Bronchial epithelial cell (primary cell): Measurements from ENCODE around the gene HLA-DQB1. TPM values are rescaled to one million over a fixed set of nuclear protein-coding genes. Genes with fewer than 3 reads are reported as not detected.
"Not testable (repeated sequence)": the region's sequence is repeated elsewhere in the genome, so short reads cannot be mapped to it uniquely, and the experiment has no call there.

ENCODE experiments used
- DNase-seq: peaks from one replicate; pipeline ENCODE4 v3.0.0-alpha.2; 2010; ENCODE audit warnings: low read depth
- FAIRE-seq: peaks from 2 replicates; lab custom pipeline; 2011; peaks lifted over from hg19 to GRCh38; lab: Jason Lieb, UNC
- H3K27me3 ChIP-seq: 2 replicates; pipeline ENCODE4 v1.5.1; 2011; ENCODE audit warnings: low read length; ENCODE audit not compliant: control insufficient read depth, insufficient read depth
- H3K36me3 ChIP-seq: 2 replicates; pipeline ENCODE4 v1.5.1; 2011; ENCODE audit warnings: low read length; ENCODE audit not compliant: control insufficient read depth, insufficient read depth
- H3K4me3 ChIP-seq: 2 replicates; pipeline ENCODE4 v1.5.1; 2011; ENCODE audit warnings: mild to moderate bottlenecking, low read depth, low read length, control low read depth
- CTCF ChIP-seq: IDR thresholded peaks from 2 replicates; pipeline ENCODE4 v1.5.1; 2011; ENCODE audit warnings: mild to moderate bottlenecking, moderate library complexity, low read length, control low read depth, inconsistent platforms; ENCODE audit not compliant: insufficient read depth, severe bottlenecking
- total RNA-seq: library from RNA; depleted of rRNA; stranded (reverse); fragments of >200 nt; gene quantifications from 2 replicates; pipeline ENCODE4 v1.2.1, GENCODE V29; 2014

HLA-DQB1 gene
- total RNA-seq, 1 donor from 2014 or later = not detected

- no peak for FAIRE-seq
- H3K36me3 ChIP-seq = no peaks in the 10 kb centered on the region
Observed at GRCh38 chr6:32659856-32660595, 6.4 kb downstream of the HLA-DQB1 start.

GRCh38 chr6:32658268-32658897 is 8.1 kb downstream of the HLA-DQB1 start:
- Histone ChIP-seq H3K27me3 (no peaks in the 10 kb centered on the region), H3K4me3 (no peak overlapping the region), H3K36me3 (no peaks in the 10 kb centered on the region)
- no peak for FAIRE-seq
- no peak for DNase-seq
- TF ChIP-seq CTCF = no peak

More at GRCh38 chr6:32659856-32660595, 6.4 kb downstream of the HLA-DQB1 start:
- DNase-seq = no peak
- Histone ChIP-seq H3K4me3 (no peak overlapping the region), H3K27me3 (no peaks in the 10 kb centered on the region)
- no peak for TF ChIP-seq CTCF

DNA sequence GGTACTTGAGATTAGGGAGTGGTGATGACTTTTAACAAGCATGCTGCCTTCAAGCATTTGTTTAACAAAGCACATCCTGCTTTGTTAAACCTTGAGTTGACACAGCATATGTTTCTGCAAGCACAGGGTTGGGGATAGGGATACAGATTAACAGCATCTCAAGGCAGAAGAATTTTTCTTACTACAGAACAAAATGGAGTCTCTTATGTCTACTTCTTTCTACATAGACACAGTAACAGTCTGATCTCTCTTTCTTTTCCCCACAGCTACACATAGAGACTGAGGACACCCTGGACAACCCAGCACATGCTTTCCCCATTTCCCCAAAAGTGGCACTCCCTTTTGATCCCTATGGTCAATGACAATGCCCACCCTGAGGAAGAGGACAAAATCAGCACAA is 8.6 kb downstream of the HLA-DQB1 start:
- H3K36me3 ChIP-seq, DNase-seq, FAIRE-seq, H3K4me3 ChIP-seq, H3K27me3 ChIP-seq: not testable (repeated sequence)

- not testable (repeated sequence) for H3K4me3 ChIP-seq, H3K27me3 ChIP-seq, H3K36me3 ChIP-seq, DNase-seq, FAIRE-seq
Observed at GRCh38 chr6:32657329-32657728, 9.1 kb downstream of the HLA-DQB1 start.

DNA sequence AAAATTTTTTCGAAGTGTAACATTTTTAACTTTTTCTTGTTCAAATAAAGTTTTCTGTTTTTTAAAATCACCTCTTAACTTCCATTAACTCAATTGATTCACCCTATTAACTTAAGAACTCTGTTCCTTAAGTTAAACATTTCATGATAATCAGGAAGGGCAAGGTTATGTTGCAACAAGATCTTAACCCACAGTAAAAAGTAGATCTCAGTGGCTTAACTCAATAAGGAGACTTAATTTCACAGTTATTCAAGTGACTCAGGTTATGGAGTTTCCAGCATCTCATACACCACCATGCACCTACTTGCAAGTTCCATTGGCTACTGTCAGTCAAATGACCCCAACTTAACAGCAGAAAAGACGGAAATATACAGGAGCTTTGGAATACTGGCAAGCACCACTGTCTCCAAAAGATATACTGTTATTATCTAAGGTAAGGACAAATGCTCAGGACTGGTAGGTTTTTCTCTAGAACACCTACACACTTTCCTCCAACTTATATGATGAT is 11.2 kb downstream of the HLA-DQB1 start:
- no peak overlapping the region for H3K4me3 ChIP-seq
- TF ChIP-seq CTCF = no peak
- no peak for DNase-seq
- no peaks in the 10 kb centered on the region for H3K27me3 ChIP-seq
- no peak for FAIRE-seq
- no peaks in the 10 kb centered on the region for H3K36me3 ChIP-seq

DNA sequence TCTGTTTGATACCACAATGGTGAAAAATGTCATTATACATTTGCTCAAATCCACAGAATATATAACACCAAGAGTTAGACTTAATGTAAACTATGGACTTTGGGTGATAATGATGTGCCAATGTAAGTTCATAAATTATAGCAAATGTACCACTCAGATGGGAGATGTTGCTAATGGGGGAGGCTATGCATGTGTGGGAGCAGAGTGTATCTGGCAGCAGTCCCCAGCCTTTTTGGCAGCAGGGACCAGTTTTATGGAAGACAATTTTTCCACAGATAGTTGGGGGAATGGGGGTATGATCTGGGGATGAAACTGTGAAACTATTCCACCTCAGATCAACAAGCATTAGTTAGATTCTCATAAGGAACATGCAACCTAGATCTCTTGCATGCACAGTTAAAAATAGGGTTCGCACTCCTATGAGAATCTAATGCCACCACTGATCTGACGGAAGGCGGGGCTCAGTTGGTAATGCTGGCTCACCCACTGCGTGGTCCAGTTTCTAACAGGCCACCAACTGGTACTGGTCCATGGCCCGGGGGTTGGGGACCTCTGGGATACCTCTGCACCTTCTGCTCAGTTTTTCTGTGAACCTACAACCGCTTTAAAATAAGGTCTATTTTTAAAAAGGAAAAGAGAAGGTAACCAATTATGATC is 21.3 kb downstream of the HLA-DQB1 start:
- no peak for TF ChIP-seq CTCF
- H3K27me3 ChIP-seq = no peaks in the 10 kb centered on the region
- H3K4me3 ChIP-seq = no peak overlapping the region
- H3K36me3 ChIP-seq = no peaks in the 10 kb centered on the region
- DNase-seq (no peak), FAIRE-seq (no peak)
